Activated naive CD4-positive, alpha-beta T cell treated with anti-CD3 and anti-CD28 coated beads, Interleukin-2, amount 50 U/mL, for 24 hours (primary cell): Measurements from ENCODE around the gene TBC1D4.

ENCODE experiments used
- H3K27ac Mint-ChIP-seq: one replicate; pipeline ENCODE4 v1.8.0; 2021; ENCODE audit warnings: mild to moderate bottlenecking, mixed read lengths
- H3K27me3 Mint-ChIP-seq: one replicate; pipeline ENCODE4 v1.8.0; 2021; ENCODE audit warnings: mixed read lengths
- H3K36me3 Mint-ChIP-seq: one replicate; pipeline ENCODE4 v1.8.0; 2021; ENCODE audit warnings: mixed read lengths
- H3K4me1 Mint-ChIP-seq: one replicate; pipeline ENCODE4 v1.8.0; 2021; ENCODE audit warnings: mixed read lengths
- H3K4me3 Mint-ChIP-seq: one replicate; pipeline ENCODE4 v1.8.0; 2021; ENCODE audit warnings: mild to moderate bottlenecking, mixed read lengths
- H3K9me3 Mint-ChIP-seq: one replicate; pipeline ENCODE4 v1.8.0; 2021; ENCODE audit warnings: mixed read lengths

Gene TBC1D4

GRCh38 chr13:75469047-75469446 is 12.9 kb downstream of the TBC1D4 start:
- Mint-ChIP-seq H3K36me3 (no peaks in the 10 kb centered on the region), H3K4me1 (no peaks in the 10 kb centered on the region), H3K27me3 (peaks cover 11% of the 10 kb centered on the region), H3K27ac (no peak overlapping the region), H3K9me3 (no peaks in the 10 kb centered on the region), H3K4me3 (no peak overlapping the region)

GRCh38 chr13:75468602-75469001 is 13.4 kb downstream of the TBC1D4 start:
- H3K27me3 Mint-ChIP-seq = peaks cover 8% of the 10 kb centered on the region
- no peak overlapping the region for H3K27ac Mint-ChIP-seq
- no peaks in the 10 kb centered on the region for H3K9me3 Mint-ChIP-seq
- H3K4me3 Mint-ChIP-seq = no peak overlapping the region
- no peaks in the 10 kb centered on the region for H3K4me1 Mint-ChIP-seq
- no peaks in the 10 kb centered on the region for H3K36me3 Mint-ChIP-seq

- Mint-ChIP-seq H3K27me3 (peaks cover 8% of the 10 kb centered on the region), H3K4me1 (no peaks in the 10 kb centered on the region), H3K36me3 (no peaks in the 10 kb centered on the region), H3K4me3 (no peak overlapping the region), H3K27ac (no peak overlapping the region), H3K9me3 (no peaks in the 10 kb centered on the region)
Observed at GRCh38 chr13:75468098-75468497, 13.9 kb downstream of the TBC1D4 start.

- no peaks in the 10 kb centered on the region for H3K36me3 Mint-ChIP-seq
- no peaks in the 10 kb centered on the region for H3K4me1 Mint-ChIP-seq
- no peak overlapping the region for H3K4me3 Mint-ChIP-seq
- no peak overlapping the region for H3K27ac Mint-ChIP-seq
- no peaks in the 10 kb centered on the region for H3K9me3 Mint-ChIP-seq
- peaks cover 8% of the 10 kb centered on the region for H3K27me3 Mint-ChIP-seq
Observed at GRCh38 chr13:75467040-75467728, 14.8 kb downstream of the TBC1D4 start.

GRCh38 chr13:75465236-75465635 is 16.7 kb downstream of the TBC1D4 start:
- Mint-ChIP-seq H3K27ac (no peak overlapping the region), H3K27me3 (peaks cover 6% of the 10 kb centered on the region), H3K4me3 (no peak overlapping the region), H3K4me1 (no peaks in the 10 kb centered on the region), H3K9me3 (no peaks in the 10 kb centered on the region), H3K36me3 (no peaks in the 10 kb centered on the region)

- Mint-ChIP-seq H3K9me3 (no peaks in the 10 kb centered on the region), H3K4me1 (no peaks in the 10 kb centered on the region), H3K4me3 (no peak overlapping the region), H3K27me3 (peaks cover 7% of the 10 kb centered on the region), H3K36me3 (no peaks in the 10 kb centered on the region), H3K27ac (no peak overlapping the region)
Observed at GRCh38 chr13:75461314-75461713, 20.7 kb downstream of the TBC1D4 start.

- Mint-ChIP-seq H3K36me3 (no peaks in the 10 kb centered on the region), H3K4me3 (no peak overlapping the region), H3K9me3 (no peaks in the 10 kb centered on the region), H3K27ac (no peak overlapping the region), H3K4me1 (no peaks in the 10 kb centered on the region), H3K27me3 (peaks cover 5% of the 10 kb centered on the region)
Observed at GRCh38 chr13:75460644-75461043, 21.3 kb downstream of the TBC1D4 start.

- H3K4me1 Mint-ChIP-seq = no peaks in the 10 kb centered on the region
- H3K27ac Mint-ChIP-seq = no peak overlapping the region
- no peaks in the 10 kb centered on the region for H3K9me3 Mint-ChIP-seq
- no peak overlapping the region for H3K4me3 Mint-ChIP-seq
- peaks cover 8% of the 10 kb centered on the region for H3K27me3 Mint-ChIP-seq
- H3K36me3 Mint-ChIP-seq = no peaks in the 10 kb centered on the region
Observed at GRCh38 chr13:75458696-75459422, 23.1 kb downstream of the TBC1D4 start.

GRCh38 chr13:75455962-75456361 is 26.0 kb downstream of the TBC1D4 start:
- Mint-ChIP-seq H3K27me3 (peaks cover 11% of the 10 kb centered on the region), H3K9me3 (no peaks in the 10 kb centered on the region), H3K4me3 (no peak overlapping the region), H3K4me1 (no peaks in the 10 kb centered on the region), H3K36me3 (no peaks in the 10 kb centered on the region), H3K27ac (no peak overlapping the region)

GRCh38 chr13:75454497-75454896 is 27.5 kb downstream of the TBC1D4 start:
- no peak overlapping the region for H3K4me3 Mint-ChIP-seq
- H3K27me3 Mint-ChIP-seq = peaks cover 10% of the 10 kb centered on the region
- no peaks in the 10 kb centered on the region for H3K9me3 Mint-ChIP-seq
- H3K36me3 Mint-ChIP-seq = no peaks in the 10 kb centered on the region
- H3K4me1 Mint-ChIP-seq = no peaks in the 10 kb centered on the region
- no peak overlapping the region for H3K27ac Mint-ChIP-seq

- Mint-ChIP-seq H3K4me1 (no peaks in the 10 kb centered on the region), H3K27me3 (peaks cover 9% of the 10 kb centered on the region), H3K36me3 (no peaks in the 10 kb centered on the region), H3K4me3 (no peak overlapping the region), H3K27ac (no peak overlapping the region), H3K9me3 (no peaks in the 10 kb centered on the region)
Observed at GRCh38 chr13:75452564-75452963, 29.4 kb downstream of the TBC1D4 start.

- Mint-ChIP-seq H3K4me1 (no peaks in the 10 kb centered on the region), H3K27me3 (peaks cover 2% of the 10 kb centered on the region), H3K27ac (no peak overlapping the region), H3K9me3 (no peaks in the 10 kb centered on the region), H3K4me3 (no peak overlapping the region), H3K36me3 (no peaks in the 10 kb centered on the region)
Observed at GRCh38 chr13:75447493-75447892, 34.5 kb downstream of the TBC1D4 start.

- no peaks in the 10 kb centered on the region for H3K4me1 Mint-ChIP-seq
- no peak overlapping the region for H3K4me3 Mint-ChIP-seq
- peaks cover 2% of the 10 kb centered on the region for H3K27me3 Mint-ChIP-seq
- no peaks in the 10 kb centered on the region for H3K9me3 Mint-ChIP-seq
- no peaks in the 10 kb centered on the region for H3K36me3 Mint-ChIP-seq
- H3K27ac Mint-ChIP-seq = no peak overlapping the region
Observed at GRCh38 chr13:75446874-75447273, 35.1 kb downstream of the TBC1D4 start.

GRCh38 chr13:75445717-75446499 is 36.1 kb downstream of the TBC1D4 start:
- Mint-ChIP-seq H3K27ac (no peak overlapping the region), H3K9me3 (no peaks in the 10 kb centered on the region), H3K27me3 (peaks cover 2% of the 10 kb centered on the region), H3K36me3 (no peaks in the 10 kb centered on the region), H3K4me1 (no peaks in the 10 kb centered on the region), H3K4me3 (no peak overlapping the region)

GRCh38 chr13:75444016-75444415 is 38.0 kb downstream of the TBC1D4 start:
- Mint-ChIP-seq H3K4me3 (no peak overlapping the region), H3K9me3 (no peaks in the 10 kb centered on the region), H3K27ac (no peak overlapping the region), H3K4me1 (no peaks in the 10 kb centered on the region), H3K36me3 (no peaks in the 10 kb centered on the region), H3K27me3 (peaks cover 3% of the 10 kb centered on the region)

- Mint-ChIP-seq H3K4me3 (no peak overlapping the region), H3K9me3 (no peaks in the 10 kb centered on the region), H3K36me3 (no peaks in the 10 kb centered on the region), H3K27ac (no peak overlapping the region), H3K27me3 (peaks cover 3% of the 10 kb centered on the region), H3K4me1 (no peaks in the 10 kb centered on the region)
Observed at GRCh38 chr13:75443356-75443958, 38.5 kb downstream of the TBC1D4 start.
